ENCODE measurements around the gene CNEP1R1. TPM values are rescaled to one million over a fixed set of nuclear protein-coding genes. Genes with fewer than 3 reads are reported as not detected.

Gene CNEP1R1
- total RNA-seq, 1 experiment from 2014 or later = 10.5 TPM

DNA sequence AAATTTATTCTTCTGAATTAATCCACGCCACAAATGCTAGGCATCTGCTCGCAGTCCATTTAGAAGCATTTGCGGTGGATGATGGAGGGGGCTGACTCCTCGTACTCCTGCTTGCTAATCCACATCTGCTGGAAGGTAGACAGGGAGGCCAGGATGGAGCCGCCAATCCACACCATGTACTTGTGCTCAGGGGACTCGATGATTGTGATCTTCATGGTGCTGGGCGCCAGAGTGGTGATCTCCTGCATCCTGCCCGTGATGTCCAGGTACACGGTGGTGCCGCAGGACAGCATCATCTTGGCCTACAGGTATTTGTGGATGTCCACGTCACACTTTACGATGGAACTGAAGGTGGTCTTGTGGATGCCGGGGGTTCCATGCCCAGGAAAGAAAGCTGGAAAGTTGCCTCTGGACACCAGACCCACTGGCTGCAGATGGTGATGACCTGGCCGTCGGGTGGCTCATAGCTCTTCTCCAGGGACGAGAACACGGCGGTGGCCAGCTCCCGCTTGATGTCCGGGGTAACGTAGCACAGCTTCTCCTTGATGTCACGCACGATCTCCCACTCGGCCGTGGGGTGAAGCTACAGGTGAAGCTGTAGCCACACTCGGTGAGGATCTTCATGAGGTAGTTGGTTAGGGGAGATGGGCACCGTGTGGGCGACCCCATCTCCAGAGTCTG, 33.2 kb downstream of the CNEP1R1 start:
- no TSS peak for BruUV-seq (replicated peaks)
- H3K36me3 ChIP-seq (ENCODE audit: low read depth, low read length) = no peaks in the 10 kb centered on the region
- POLR2A ChIA-PET (ENCODE audit: unreplicated experiment) = no interaction called here
- CTCF ChIA-PET = no interaction called here
- no peaks in the 10 kb centered on the region for H3K27me3 ChIP-seq (ENCODE audit: low read length)
- H3K4me2 ChIP-seq (ENCODE audit: low read length) = no peak overlapping the region
- DNase-seq (no peak), ATAC-seq (no peak)
- no peak overlapping the region for H3K27ac ChIP-seq (ENCODE audit: low read length)
- no peak for TF ChIP-seq EZH2phosphoT487 (IDR thresholded peaks at IDR 0.05; ENCODE audit: borderline replicate concordance, low read length)
- TF ChIP-seq, protein P1, sequence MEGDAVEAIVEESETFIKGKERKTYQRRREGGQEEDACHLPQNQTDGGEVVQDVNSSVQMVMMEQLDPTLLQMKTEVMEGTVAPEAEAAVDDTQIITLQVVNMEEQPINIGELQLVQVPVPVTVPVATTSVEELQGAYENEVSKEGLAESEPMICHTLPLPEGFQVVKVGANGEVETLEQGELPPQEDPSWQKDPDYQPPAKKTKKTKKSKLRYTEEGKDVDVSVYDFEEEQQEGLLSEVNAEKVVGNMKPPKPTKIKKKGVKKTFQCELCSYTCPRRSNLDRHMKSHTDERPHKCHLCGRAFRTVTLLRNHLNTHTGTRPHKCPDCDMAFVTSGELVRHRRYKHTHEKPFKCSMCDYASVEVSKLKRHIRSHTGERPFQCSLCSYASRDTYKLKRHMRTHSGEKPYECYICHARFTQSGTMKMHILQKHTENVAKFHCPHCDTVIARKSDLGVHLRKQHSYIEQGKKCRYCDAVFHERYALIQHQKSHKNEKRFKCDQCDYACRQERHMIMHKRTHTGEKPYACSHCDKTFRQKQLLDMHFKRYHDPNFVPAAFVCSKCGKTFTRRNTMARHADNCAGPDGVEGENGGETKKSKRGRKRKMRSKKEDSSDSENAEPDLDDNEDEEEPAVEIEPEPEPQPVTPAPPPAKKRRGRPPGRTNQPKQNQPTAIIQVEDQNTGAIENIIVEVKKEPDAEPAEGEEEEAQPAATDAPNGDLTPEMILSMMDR (conservative IDR thresholded peaks at IDR 0.05; ENCODE audit: low read depth, low read length) = no peak
- no peak for TF ChIP-seq EZH2 (IDR thresholded peaks at IDR 0.05; ENCODE audit: low read length, unreplicated experiment)
- H3K4me1 ChIP-seq (ENCODE audit: insufficient read depth, low read length) = no peaks in the 10 kb centered on the region
- H3K9me2 ChIP-seq (replicated peaks; ENCODE audit: low read length) = no peaks in the 10 kb centered on the region
- no peak overlapping the region for H2AFZ ChIP-seq (ENCODE audit: low read length)
- H3K4me3 ChIP-seq (ENCODE audit: low read length) = no peak overlapping the region
- intact Hi-C loops (cut with micrococcal nuclease) = no loop called here
- H4K20me1 ChIP-seq (ENCODE audit: low read length) = no peaks in the 10 kb centered on the region
- no peak overlapping the region for H3K9ac ChIP-seq (ENCODE audit: low read length)
- H3F3A ChIP-seq (ENCODE audit: low read length, unreplicated experiment) = no peaks in the 10 kb centered on the region
- no peaks in the 10 kb centered on the region for H3K9me3 ChIP-seq (ENCODE audit: low read length)
- H3K79me2 ChIP-seq (ENCODE audit: low read length) = no peaks in the 10 kb centered on the region

DNA sequence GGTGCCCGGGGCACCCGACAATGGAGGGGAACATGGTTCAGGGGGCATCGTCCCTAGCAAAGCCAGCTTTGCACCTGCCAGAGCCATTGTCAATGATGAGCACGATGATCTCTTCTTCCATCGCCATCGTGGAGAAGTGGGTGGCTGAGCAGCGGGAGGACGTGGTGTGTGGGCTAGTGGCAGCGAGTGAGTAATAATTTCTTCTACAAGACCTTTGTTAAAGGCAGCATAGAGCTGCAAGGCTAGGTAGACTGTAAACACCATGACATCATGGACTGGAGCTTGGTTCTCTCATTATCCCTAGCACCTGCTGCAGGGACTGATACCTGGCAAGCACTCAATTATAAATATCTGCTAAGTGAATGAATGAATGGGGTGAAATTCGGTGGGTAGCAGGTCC, 34.1 kb downstream of the CNEP1R1 start:
- no peaks in the 10 kb centered on the region for H3K27me3 ChIP-seq (ENCODE audit: low read length)
- no peak overlapping the region for H3K27ac ChIP-seq (ENCODE audit: low read length)
- no peaks in the 10 kb centered on the region for H3K9me3 ChIP-seq (ENCODE audit: low read length)
- H3K36me3 ChIP-seq (ENCODE audit: low read depth, low read length) = no peaks in the 10 kb centered on the region
- H3K4me3 ChIP-seq (ENCODE audit: low read length) = no peak overlapping the region
- TF ChIP-seq, protein P1 (conservative IDR thresholded peaks at IDR 0.05; ENCODE audit: low read depth, low read length) = no peak
- TF ChIP-seq EZH2phosphoT487 (IDR thresholded peaks at IDR 0.05; ENCODE audit: borderline replicate concordance, low read length) = no peak
- TF ChIP-seq EZH2 (IDR thresholded peaks at IDR 0.05; ENCODE audit: low read length, unreplicated experiment) = no peak
- no peak overlapping the region for H3K4me2 ChIP-seq (ENCODE audit: low read length)
- CTCF ChIA-PET = no interaction called here
- DNase-seq = no peak
- intact Hi-C loops (cut with micrococcal nuclease) = no loop called here
- no peak overlapping the region for H3K9ac ChIP-seq (ENCODE audit: low read length)
- H4K20me1 ChIP-seq (ENCODE audit: low read length) = no peaks in the 10 kb centered on the region
- BruUV-seq (replicated peaks) = no TSS peak
- H3K4me1 ChIP-seq (ENCODE audit: insufficient read depth, low read length) = no peaks in the 10 kb centered on the region
- no peaks in the 10 kb centered on the region for H3F3A ChIP-seq (ENCODE audit: low read length, unreplicated experiment)
- H2AFZ ChIP-seq (ENCODE audit: low read length) = no peak overlapping the region
- H3K79me2 ChIP-seq (ENCODE audit: low read length) = no peaks in the 10 kb centered on the region
- H3K9me2 ChIP-seq (replicated peaks; ENCODE audit: low read length) = no peaks in the 10 kb centered on the region
- POLR2A ChIA-PET (ENCODE audit: unreplicated experiment) = no interaction called here
- ATAC-seq = no peak

DNA sequence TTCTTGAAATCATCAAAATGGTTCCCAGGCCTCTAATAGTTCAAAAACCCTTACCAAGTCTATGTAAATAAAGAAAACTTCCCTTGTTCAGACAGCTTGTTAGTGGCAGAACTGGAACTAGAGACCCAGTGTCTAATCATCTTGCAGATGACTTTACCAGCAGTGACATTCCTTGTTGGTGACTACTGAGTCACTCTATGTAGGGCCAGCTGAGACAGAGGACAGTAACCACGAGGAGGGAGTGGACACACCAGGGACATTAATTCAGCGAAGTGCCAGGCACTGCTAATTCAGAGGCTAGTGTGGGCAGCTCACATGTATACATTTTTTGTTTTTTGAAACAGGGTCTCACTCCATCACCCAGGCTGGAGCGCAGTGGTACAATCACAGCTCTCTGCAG, 34.6 kb downstream of the CNEP1R1 start:
- TF ChIP-seq, protein P1 (conservative IDR thresholded peaks at IDR 0.05; ENCODE audit: low read depth, low read length) = no peak
- TF ChIP-seq EZH2phosphoT487 (IDR thresholded peaks at IDR 0.05; ENCODE audit: borderline replicate concordance, low read length) (no peak), EZH2 (IDR thresholded peaks at IDR 0.05; ENCODE audit: low read length, unreplicated experiment) (no peak)
- Histone ChIP-seq H3K9me3 (ENCODE audit: low read length) (no peaks in the 10 kb centered on the region), H3K4me2 (ENCODE audit: low read length) (no peak overlapping the region), H3F3A (ENCODE audit: low read length, unreplicated experiment) (no peaks in the 10 kb centered on the region), H4K20me1 (ENCODE audit: low read length) (no peaks in the 10 kb centered on the region), H3K27ac (ENCODE audit: low read length) (no peak overlapping the region), H3K4me1 (ENCODE audit: insufficient read depth, low read length) (no peaks in the 10 kb centered on the region), H3K79me2 (ENCODE audit: low read length) (no peaks in the 10 kb centered on the region), H2AFZ (ENCODE audit: low read length) (no peak overlapping the region), H3K27me3 (ENCODE audit: low read length) (no peaks in the 10 kb centered on the region), H3K4me3 (ENCODE audit: low read length) (no peak overlapping the region), H3K9me2 (replicated peaks; ENCODE audit: low read length) (no peaks in the 10 kb centered on the region), H3K9ac (ENCODE audit: low read length) (no peak overlapping the region), H3K36me3 (ENCODE audit: low read depth, low read length) (no peaks in the 10 kb centered on the region)
- no peak for ATAC-seq
- ChIA-PET POLR2A (ENCODE audit: unreplicated experiment) (no interaction called here), CTCF (no interaction called here)
- no TSS peak for BruUV-seq (replicated peaks)
- DNase-seq = no peak
- intact Hi-C loops (cut with micrococcal nuclease) = loop anchor here (10.0 kb wide), 1 partner anchor 95 kb away; the partner anchor contains the start of gene TENT4B
